ENCODE measurements around the gene ENTHD1. TPM values are rescaled to one million over a fixed set of nuclear protein-coding genes. Genes with fewer than 3 reads are reported as not detected.

Gene ENTHD1
- total RNA-seq, 2 donors from 2014 or later, result not detected

- DNase-seq, result no peak
- no peaks in the 10 kb centered on the region for H3K9me3 ChIP-seq
- no peaks in the 10 kb centered on the region for H3K4me1 ChIP-seq
- intact Hi-C loops (cut with DNase I), result no loop called here
- TF ChIP-seq, protein P1, sequence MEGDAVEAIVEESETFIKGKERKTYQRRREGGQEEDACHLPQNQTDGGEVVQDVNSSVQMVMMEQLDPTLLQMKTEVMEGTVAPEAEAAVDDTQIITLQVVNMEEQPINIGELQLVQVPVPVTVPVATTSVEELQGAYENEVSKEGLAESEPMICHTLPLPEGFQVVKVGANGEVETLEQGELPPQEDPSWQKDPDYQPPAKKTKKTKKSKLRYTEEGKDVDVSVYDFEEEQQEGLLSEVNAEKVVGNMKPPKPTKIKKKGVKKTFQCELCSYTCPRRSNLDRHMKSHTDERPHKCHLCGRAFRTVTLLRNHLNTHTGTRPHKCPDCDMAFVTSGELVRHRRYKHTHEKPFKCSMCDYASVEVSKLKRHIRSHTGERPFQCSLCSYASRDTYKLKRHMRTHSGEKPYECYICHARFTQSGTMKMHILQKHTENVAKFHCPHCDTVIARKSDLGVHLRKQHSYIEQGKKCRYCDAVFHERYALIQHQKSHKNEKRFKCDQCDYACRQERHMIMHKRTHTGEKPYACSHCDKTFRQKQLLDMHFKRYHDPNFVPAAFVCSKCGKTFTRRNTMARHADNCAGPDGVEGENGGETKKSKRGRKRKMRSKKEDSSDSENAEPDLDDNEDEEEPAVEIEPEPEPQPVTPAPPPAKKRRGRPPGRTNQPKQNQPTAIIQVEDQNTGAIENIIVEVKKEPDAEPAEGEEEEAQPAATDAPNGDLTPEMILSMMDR (IDR thresholded peaks at IDR 0.05), result no peak
- no peak overlapping the region for H3K9ac ChIP-seq (ENCODE audit: low read depth in 2 of 2, low read length in 2 of 2)
- no peak overlapping the region for H3K4me3 ChIP-seq
- no peak overlapping the region for H3K27ac ChIP-seq
- H3K36me3 ChIP-seq, result no peaks in the 10 kb centered on the region
- H3K27me3 ChIP-seq, result no peaks in the 10 kb centered on the region
These were observed 147.8 kb downstream of the ENTHD1 start for GRCh38 chr22:39745789-39746188.

GRCh38 chr22:39744353-39744752, 149.2 kb downstream of the ENTHD1 start:
- Histone ChIP-seq H3K4me1 (no peaks in the 10 kb centered on the region), H3K4me3 (no peak overlapping the region), H3K9me3 (no peaks in the 10 kb centered on the region), H3K27me3 (no peaks in the 10 kb centered on the region), H3K27ac (no peak overlapping the region), H3K9ac (ENCODE audit: low read depth in 2 of 2, low read length in 2 of 2) (no peak overlapping the region), H3K36me3 (no peaks in the 10 kb centered on the region)
- intact Hi-C loops (cut with DNase I), result no loop called here
- TF ChIP-seq, protein P1 (IDR thresholded peaks at IDR 0.05), result no peak
- no peak for DNase-seq

- TF ChIP-seq, protein P1 (IDR thresholded peaks at IDR 0.05), result no peak
These were observed 149.6 kb downstream of the ENTHD1 start for GRCh38 chr22:39743935-39744334.

GRCh38 chr22:39739338-39740027, 154.1 kb downstream of the ENTHD1 start:
- TF ChIP-seq, protein P1 (IDR thresholded peaks at IDR 0.05), result no peak
- Histone ChIP-seq H3K36me3 (no peaks in the 10 kb centered on the region), H3K9ac (ENCODE audit: low read depth in 2 of 2, low read length in 2 of 2) (no peak overlapping the region), H3K4me3 (no peak overlapping the region), H3K27ac (no peak overlapping the region), H3K27me3 (no peaks in the 10 kb centered on the region), H3K4me1 (no peaks in the 10 kb centered on the region), H3K9me3 (no peaks in the 10 kb centered on the region)
- intact Hi-C loops (cut with DNase I), result no loop called here
- DNase-seq, result no peak

More at GRCh38 chr22:39743935-39744334, 149.6 kb downstream of the ENTHD1 start:
- no peak overlapping the region for H3K4me3 ChIP-seq
- H3K4me1 ChIP-seq, result no peaks in the 10 kb centered on the region
- intact Hi-C loops (cut with DNase I), result no loop called here
- no peaks in the 10 kb centered on the region for H3K27me3 ChIP-seq
- no peaks in the 10 kb centered on the region for H3K36me3 ChIP-seq
- H3K9me3 ChIP-seq, result no peaks in the 10 kb centered on the region
- DNase-seq, result no peak
- H3K27ac ChIP-seq, result no peak overlapping the region
- H3K9ac ChIP-seq (ENCODE audit: low read depth in 2 of 2, low read length in 2 of 2), result no peak overlapping the region

DNA sequence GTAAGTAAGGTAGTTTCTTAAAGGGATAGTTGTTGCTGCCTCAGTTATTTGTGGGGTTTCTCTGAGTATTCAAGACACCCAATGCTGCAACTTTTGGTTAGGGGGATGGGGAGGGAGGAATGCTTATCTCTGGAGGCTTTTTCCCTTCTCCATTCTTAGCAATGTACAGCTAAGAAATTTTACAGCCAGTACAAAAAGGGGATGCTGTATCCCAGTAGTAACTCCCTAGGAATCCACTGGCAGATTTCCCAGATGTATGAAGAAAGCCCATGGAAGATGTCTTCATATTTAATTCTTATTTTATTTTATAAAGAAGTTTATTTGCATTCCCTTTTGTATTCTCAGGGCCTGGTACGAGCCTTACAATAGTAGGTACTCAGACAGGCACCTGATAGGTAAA, 154.8 kb downstream of the ENTHD1 start:
- TF ChIP-seq, protein P1 (IDR thresholded peaks at IDR 0.05), result no peak
- intact Hi-C loops (cut with DNase I), result no loop called here
- Histone ChIP-seq H3K9me3 (no peaks in the 10 kb centered on the region), H3K36me3 (no peaks in the 10 kb centered on the region), H3K27me3 (no peaks in the 10 kb centered on the region), H3K4me1 (no peaks in the 10 kb centered on the region), H3K9ac (ENCODE audit: low read depth in 2 of 2, low read length in 2 of 2) (no peak overlapping the region), H3K27ac (no peak overlapping the region), H3K4me3 (no peak overlapping the region)
- DNase-seq, result no peak

Measured in colonic mucosa (tissue), 4 donors.